HG02798 (cell line): ENCODE data around the gene PAK6.

ENCODE experiments used
- ATAC-seq: cut with Tn5 transposase; IDR thresholded peaks from one replicate; pipeline ENCODE4 v1.9.1; 2021; ENCODE audit warnings: mild to moderate bottlenecking; ENCODE audit not compliant: unreplicated experiment, poor library complexity

PAK6 gene

GRCh38 chr15:40253167-40253790 lies 14.4 kb downstream of the PAK6 start:
- no peak for ATAC-seq

- ATAC-seq: no peak
These were observed 15.6 kb downstream of the PAK6 start for GRCh38 chr15:40254452-40254851.

DNA sequence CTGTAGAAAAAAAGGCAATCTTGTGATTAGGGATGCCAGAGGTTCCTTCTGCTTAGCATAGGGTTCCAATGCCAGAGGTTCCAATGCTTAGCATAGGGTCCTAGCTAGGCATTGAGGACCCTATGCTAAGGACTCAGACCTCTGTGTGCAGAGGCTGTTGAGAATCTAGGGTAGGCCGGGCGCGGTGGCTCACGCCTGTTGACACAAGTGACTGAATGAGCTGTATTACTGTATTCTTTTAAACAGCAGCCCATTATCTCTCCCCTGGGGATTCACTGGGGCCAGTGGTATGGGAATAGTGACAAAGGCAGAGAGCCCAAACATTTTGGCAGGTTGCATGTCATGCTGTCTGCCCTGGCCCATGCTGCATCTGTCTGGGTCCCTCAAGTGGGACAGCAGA lies 16.2 kb downstream of the PAK6 start:
- no peak for ATAC-seq

GRCh38 chr15:40256638-40257235 lies 17.9 kb downstream of the PAK6 start:
- ATAC-seq: peak; percentile 43

DNA sequence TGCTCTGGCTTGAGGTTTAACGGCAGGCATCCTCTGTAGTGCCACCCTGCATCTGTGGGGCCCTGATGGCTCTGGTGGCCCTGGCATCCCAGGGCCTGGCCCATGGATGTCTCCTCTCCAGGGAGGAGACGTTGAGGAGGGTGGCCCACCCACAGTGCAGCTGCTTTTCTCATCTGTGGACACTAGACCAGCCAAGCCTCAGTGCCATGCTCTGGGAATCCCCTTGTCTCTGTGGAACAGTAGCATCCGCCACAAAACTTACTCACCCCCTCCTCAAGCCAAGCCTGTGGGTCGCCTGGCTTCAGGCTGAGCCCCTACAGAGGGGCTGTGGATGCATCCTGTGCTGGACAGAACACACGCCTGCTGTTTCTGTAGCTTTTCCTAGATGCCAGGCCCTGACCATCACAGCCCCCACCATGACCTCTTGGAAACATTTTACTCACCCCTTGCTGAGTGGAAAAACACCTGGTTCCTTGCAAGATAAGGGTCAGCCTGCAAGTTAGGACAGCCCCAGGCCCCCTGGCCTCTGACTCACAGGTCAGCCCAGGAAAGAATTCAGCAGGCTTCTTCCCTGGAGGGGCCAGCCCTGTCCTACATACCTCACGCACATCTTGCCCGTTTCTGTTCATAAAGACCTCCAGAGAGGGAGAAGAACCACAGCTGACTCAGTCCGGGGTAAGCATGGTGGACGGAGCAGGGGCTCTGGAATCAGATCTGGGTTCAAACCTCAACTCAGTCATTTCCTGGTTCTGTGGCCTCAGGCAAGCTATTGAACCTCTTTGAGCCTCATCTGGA lies 19.0 kb downstream of the PAK6 start:
- no peak for ATAC-seq

DNA sequence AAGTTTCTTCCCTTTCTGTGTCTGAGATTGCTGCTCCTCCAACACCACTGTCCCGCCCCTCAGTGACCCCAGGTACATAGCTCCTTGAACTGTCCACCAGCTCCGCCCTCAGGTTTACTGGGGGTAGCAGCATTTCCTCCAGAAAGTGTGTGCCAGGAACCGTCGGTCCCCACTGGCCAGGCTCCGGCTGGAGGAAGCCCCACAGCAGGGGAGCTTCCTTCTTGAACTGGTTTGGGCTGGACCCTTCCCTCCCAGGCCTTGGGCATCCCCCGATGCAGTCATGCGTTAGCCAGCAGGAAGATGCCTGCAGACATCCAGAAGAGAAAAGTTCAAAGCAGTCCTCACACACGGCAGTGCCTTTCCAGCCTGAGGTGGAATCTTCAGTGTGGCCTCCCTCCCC lies 19.7 kb downstream of the PAK6 start:
- no peak for ATAC-seq

GRCh38 chr15:40259021-40259420 lies 20.2 kb downstream of the PAK6 start:
- ATAC-seq: no peak

DNA sequence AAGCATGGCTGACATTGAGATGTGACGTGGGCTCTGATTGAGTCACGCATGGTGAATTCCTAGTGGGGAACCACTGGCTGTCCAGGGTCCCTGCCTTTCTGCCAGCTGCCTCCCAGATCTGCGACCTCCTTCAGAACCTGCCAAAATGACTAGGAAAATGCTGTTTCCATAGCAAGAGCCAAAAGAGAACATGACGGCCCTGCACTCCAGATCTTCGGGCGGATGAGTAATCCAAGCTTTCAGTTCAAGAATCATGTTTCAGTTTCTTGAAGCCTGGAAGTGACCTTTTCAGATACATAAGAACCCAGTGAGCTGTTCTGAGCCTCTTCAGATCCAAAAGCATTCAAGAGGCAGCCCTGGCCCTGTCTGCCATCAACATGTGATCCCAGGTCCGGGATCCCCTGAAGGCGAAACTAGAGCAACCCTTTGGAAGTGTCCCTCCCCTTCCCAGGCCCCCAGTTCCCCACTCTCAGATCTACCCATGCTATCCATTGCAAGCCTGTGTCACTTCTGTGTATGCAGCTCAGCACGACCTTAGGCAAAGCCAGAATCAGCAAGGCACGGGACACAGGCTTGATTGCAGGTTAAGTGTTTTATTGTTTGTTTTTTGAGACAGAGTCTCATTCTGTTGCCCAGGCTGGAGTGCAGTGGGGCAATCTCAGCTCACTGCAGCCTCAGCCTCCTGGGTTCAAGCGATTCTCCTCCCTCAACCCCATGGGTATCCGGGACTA lies 24.3 kb downstream of the PAK6 start:
- ATAC-seq: no peak

DNA sequence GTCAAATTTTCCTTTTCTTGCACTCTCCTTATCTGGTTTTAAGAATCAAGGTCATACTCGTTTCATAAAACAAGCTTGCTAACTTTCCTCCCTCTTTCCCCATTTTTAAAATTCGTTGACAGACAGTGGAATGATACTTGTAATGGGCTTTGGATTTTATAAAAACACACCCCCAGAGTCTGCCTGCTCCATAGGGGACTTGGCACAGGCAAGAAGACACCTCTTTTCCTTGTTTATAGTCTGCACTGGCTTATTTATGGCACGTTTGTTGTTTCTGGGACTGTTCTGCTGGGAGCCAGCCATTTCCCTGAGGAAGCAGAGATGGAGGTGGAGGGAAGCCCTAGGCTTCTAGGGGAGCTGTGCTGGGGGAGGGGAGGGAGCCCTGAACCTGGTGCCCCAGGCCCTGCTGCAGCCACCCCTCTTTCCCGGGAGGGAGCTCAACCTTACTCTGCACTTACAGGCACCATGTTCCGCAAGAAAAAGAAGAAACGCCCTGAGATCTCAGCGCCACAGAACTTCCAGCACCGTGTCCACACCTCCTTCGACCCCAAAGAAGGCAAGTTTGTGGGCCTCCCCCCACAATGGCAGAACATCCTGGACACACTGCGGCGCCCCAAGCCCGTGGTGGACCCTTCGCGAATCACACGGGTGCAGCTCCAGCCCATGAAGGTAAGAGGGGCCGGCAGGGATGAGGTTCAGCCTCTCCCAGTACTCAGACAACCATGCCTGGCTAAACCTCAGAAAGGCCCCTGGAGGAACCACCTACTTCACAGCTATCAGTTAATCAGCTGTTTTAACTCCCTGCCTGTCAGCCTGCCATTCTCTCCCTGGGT lies 25.7 kb downstream of the PAK6 start:
- ATAC-seq: no peak

DNA sequence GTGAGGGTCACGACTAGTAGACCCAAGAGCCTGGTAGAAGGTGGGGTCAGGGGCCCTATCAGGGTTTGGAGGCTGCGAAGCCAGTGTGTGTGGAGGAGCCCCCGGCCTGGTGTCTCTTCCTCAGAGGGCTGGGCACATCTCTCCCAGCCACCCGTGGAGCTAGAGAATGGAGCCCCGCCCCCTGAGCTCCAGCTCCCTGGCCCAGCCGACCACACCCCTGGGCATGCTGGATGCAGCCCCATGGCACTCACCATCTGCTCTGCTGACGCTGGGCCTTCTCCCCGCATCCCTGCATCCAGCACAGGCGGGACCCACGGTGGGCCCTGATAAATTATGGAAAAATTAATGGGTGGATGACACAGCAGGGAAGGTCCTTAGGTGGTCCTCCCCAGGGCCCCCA lies 26.5 kb downstream of the PAK6 start:
- no peak for ATAC-seq

DNA sequence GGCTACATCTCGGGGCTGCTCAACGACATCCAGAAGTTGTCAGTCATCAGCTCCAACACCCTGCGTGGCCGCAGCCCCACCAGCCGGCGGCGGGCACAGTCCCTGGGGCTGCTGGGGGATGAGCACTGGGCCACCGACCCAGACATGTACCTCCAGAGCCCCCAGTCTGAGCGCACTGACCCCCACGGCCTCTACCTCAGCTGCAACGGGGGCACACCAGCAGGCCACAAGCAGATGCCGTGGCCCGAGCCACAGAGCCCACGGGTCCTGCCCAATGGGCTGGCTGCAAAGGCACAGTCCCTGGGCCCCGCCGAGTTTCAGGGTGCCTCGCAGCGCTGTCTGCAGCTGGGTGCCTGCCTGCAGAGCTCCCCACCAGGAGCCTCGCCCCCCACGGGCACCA lies 27.0 kb downstream of the PAK6 start:
- no peak for ATAC-seq

- ATAC-seq: no peak
These were observed 28.0 kb downstream of the PAK6 start for GRCh38 chr15:40266828-40267304.

DNA sequence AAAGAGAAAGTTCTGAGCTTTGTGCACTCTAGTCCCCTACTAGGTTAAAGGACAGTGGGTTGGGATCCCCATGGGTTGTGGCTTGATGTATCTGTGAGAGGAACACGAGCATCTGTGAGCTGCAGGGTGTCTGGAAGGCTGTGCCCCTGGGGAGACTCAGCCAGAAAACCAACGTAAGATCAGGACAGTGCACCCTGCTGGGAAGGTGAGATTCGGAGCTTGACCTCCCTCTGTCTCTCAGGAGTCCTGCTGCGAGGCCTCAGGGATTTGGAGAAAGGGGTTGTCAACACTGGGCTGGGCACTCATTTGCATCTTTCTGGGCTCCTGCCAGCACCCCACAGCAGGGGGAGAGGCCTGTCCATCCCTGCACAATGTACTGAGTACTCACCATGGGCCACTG lies 28.8 kb downstream of the PAK6 start:
- ATAC-seq: no peak

GRCh38 chr15:40269604-40270003 lies 30.7 kb downstream of the PAK6 start:
- no peak for ATAC-seq

- ATAC-seq: no peak
These were observed 31.6 kb downstream of the PAK6 start for GRCh38 chr15:40270246-40270995.

GRCh38 chr15:40271685-40272484 lies 33.0 kb downstream of the PAK6 start:
- no peak for ATAC-seq

DNA sequence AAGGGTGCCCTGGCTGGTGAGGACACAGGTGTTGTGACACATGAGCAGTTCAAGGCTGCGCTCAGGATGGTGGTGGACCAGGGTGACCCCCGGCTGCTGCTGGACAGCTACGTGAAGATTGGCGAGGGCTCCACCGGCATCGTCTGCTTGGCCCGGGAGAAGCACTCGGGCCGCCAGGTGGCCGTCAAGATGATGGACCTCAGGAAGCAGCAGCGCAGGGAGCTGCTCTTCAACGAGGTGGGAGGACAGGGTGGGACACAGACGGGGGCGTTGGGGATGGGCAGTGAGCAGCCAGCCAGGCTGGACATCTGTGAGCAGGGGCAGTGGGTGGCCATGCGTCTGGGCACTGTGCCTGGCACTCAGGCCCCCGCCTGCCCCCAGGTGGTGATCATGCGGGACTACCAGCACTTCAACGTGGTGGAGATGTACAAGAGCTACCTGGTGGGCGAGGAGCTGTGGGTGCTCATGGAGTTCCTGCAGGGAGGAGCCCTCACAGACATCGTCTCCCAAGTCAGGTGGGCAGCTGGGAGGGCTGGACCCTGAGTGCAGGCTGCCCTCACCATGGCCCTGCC lies 33.7 kb downstream of the PAK6 start:
- no peak for ATAC-seq

- no peak for ATAC-seq
These were observed 34.6 kb downstream of the PAK6 start for GRCh38 chr15:40273428-40273827.
